ENCODE measurements around the gene FIBCD1.

The FIBCD1 gene

DNA sequence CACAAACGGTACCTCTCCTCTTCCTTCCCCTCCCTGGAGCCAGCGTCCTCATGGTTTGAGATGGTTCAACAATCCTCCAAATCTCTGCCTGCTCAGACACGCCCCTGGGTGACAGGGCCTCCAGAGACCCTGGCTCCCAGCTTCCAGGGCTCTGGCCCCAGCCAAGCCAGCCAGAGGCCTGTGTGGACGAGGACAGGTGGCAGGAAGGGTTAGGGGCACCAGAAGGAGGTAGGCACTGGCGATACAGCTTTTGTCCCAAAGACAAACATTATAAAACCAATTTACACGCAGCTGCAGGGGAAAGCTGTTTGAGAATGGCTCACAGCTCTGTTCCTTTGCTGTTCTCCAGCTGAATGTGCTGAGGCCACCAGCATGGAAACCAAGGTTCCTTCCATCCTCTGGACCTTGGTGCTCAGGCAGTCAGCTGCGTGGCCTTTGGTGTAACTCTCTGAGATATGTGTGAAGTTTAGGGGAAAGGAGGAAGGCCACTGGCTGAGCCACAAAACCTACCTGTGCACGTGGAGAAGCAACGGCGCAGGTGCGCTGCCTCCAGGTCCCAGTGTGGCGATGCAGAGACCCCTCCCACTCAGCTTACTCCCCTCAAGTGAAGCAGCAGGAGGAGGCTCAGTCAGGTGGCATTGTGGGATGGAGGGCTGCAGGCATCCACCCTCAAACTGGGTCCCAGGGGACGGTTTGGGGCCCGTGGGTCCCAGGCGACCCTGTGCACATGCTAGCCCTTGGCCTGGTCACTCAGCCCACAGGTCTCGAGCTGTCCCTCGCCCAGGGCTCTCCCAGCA is 38.1 kb downstream of the FIBCD1 start:
- H2BK15ac ChIP-seq (ENCODE audit: low read length): peak overlapping the region; percentile 67
- H4K8ac ChIP-seq (ENCODE audit: low read depth, low read length): peak overlapping the region; percentile 9
- H2BK5ac ChIP-seq (ENCODE audit: low read length): no peak overlapping the region
- peak overlapping the region; percentile 67 for H3K4ac ChIP-seq (ENCODE audit: low read length)
- DNase-seq (ENCODE audit: low spot score): no peak
- H3K9ac ChIP-seq (ENCODE audit: low read depth, low read length, poor library complexity): no peak overlapping the region
- H3K79me1 ChIP-seq (ENCODE audit: low read depth, low read length): no peaks in the 10 kb centered on the region
- peaks cover 0 to 49% (median 0%) of the 10 kb centered on the region in 3 experiments for H3K27me3 ChIP-seq (ENCODE audit: control insufficient read depth in 3 of 3, insufficient read depth in 3 of 3, low read depth in 1 of 3, low read length in 3 of 3)
- peaks cover under 1 to 1% of the 10 kb centered on the region in 2 donors for H3K4me1 ChIP-seq (ENCODE audit: control insufficient read depth in 2 of 2, insufficient read depth in 1 of 2, low read depth in 1 of 2, low read length in 2 of 2)
- no peak overlapping the region for H3K18ac ChIP-seq (ENCODE audit: low read length)
- no peak overlapping the region for H2BK120ac ChIP-seq (ENCODE audit: low read depth, low read length)
- no peak overlapping the region for H2BK12ac ChIP-seq (ENCODE audit: low read length)
- WGBS, 2 donors (ENCODE audit: extremely low coverage in 2 of 2, insufficient read length in 2 of 2, insufficient replicate concordance in 1 of 2): no CpG with 5 or more reads among the region's 17 CpGs
- H3K4me2 ChIP-seq (ENCODE audit: insufficient read depth, low read length, poor library complexity, severe bottlenecking): no peak overlapping the region
- no peaks in the 10 kb centered on the region for H3K36me3 ChIP-seq (replicated peaks in 1 of 2; ENCODE audit: control insufficient read depth in 2 of 2, insufficient read depth in 2 of 2, low read length in 2 of 2)
- H3K27ac ChIP-seq (replicated peaks; ENCODE audit: low read length): no peak overlapping the region
- no peak overlapping the region for H4K91ac ChIP-seq (ENCODE audit: low read depth, low read length, poor library complexity)
- peak overlapping the region; percentile 5 for H3K14ac ChIP-seq (ENCODE audit: low read length)
- H2AK5ac ChIP-seq (ENCODE audit: low read depth, low read length): peak overlapping the region; percentile 66
- H3K9me3 ChIP-seq (replicated peaks in 1 of 2; ENCODE audit: control insufficient read depth in 2 of 2, insufficient read depth in 1 of 2, low read depth in 1 of 2, low read length in 2 of 2): no peaks in the 10 kb centered on the region
- peak overlapping the region; percentile 89 for H3K23ac ChIP-seq (ENCODE audit: low read depth, low read length, poor library complexity)
- no peak overlapping the region for H3K4me3 ChIP-seq (ENCODE audit: low read length in 2 of 2)
- H2AFZ ChIP-seq (ENCODE audit: low read length): no peak overlapping the region

DNA sequence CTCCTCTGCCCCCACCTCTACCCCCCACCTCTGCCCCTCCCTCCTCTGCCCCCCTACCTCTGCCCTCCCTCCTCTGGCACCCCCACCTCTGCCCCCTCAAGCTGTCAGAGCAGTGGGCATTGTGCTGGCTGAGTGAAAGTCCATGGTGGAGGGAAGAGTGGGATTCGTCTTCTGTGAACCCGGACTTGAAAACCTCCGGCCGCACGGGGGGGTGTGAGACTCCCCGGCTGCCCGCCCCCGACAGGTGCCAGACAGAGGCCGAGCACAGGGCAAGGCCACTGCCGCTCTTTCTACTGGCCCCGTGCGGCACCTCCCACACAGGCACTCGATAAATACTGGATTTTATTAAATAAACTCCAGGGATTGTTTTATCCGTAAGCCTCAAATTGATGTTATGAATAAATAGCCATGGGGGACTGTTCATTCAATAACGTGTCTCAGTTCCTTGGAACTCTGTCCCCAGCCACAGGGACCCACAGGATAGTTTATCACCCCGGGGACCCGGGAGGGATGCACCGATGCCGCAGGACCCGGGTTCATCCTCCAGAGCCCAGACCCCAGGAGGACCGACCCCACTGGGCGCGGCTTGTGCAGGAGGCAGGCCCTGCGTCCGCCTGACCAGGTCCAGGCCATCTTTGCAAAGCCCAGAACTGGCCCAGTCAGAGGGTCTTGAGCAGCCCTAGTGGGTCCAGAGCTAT is 39.8 kb downstream of the FIBCD1 start:
- H3K27ac ChIP-seq (replicated peaks; ENCODE audit: low read length): no peak overlapping the region
- H3K4me1 ChIP-seq (ENCODE audit: control insufficient read depth in 2 of 2, insufficient read depth in 1 of 2, low read depth in 1 of 2, low read length in 2 of 2): peaks cover 7 to 8% of the 10 kb centered on the region in 2 donors
- DNase-seq (ENCODE audit: low spot score): no peak
- no peak overlapping the region for H3K4me3 ChIP-seq (ENCODE audit: low read length in 2 of 2)
- H2AFZ ChIP-seq (ENCODE audit: low read length): no peak overlapping the region
- H4K8ac ChIP-seq (ENCODE audit: low read depth, low read length): no peak overlapping the region
- H3K9me3 ChIP-seq (replicated peaks in 1 of 2; ENCODE audit: control insufficient read depth in 2 of 2, insufficient read depth in 1 of 2, low read depth in 1 of 2, low read length in 2 of 2): no peaks in the 10 kb centered on the region
- no peak overlapping the region for H3K18ac ChIP-seq (ENCODE audit: low read length)
- H4K91ac ChIP-seq (ENCODE audit: low read depth, low read length, poor library complexity): no peak overlapping the region
- WGBS, 2 donors (ENCODE audit: extremely low coverage in 2 of 2, insufficient read length in 2 of 2, insufficient replicate concordance in 1 of 2): no CpG with 5 or more reads among the region's 25 CpGs
- no peak overlapping the region for H3K4ac ChIP-seq (ENCODE audit: low read length)
- H3K27me3 ChIP-seq (ENCODE audit: control insufficient read depth in 3 of 3, insufficient read depth in 3 of 3, low read depth in 1 of 3, low read length in 3 of 3): peaks cover 0 to 39% (median 0%) of the 10 kb centered on the region in 3 experiments
- H2BK12ac ChIP-seq (ENCODE audit: low read length): no peak overlapping the region
- no peak overlapping the region for H3K4me2 ChIP-seq (ENCODE audit: insufficient read depth, low read length, poor library complexity, severe bottlenecking)
- no peak overlapping the region for H3K14ac ChIP-seq (ENCODE audit: low read length)
- no peaks in the 10 kb centered on the region for H3K79me1 ChIP-seq (ENCODE audit: low read depth, low read length)
- H2BK120ac ChIP-seq (ENCODE audit: low read depth, low read length): no peak overlapping the region
- H2AK5ac ChIP-seq (ENCODE audit: low read depth, low read length): no peak overlapping the region
- no peak overlapping the region for H2BK15ac ChIP-seq (ENCODE audit: low read length)
- no peak overlapping the region for H3K9ac ChIP-seq (ENCODE audit: low read depth, low read length, poor library complexity)
- peaks cover 2 to 3% of the 10 kb centered on the region in 2 donors for H3K36me3 ChIP-seq (replicated peaks in 1 of 2; ENCODE audit: control insufficient read depth in 2 of 2, insufficient read depth in 2 of 2, low read length in 2 of 2)
- H3K23ac ChIP-seq (ENCODE audit: low read depth, low read length, poor library complexity): peak overlapping the region; percentile 83
- no peak overlapping the region for H2BK5ac ChIP-seq (ENCODE audit: low read length)

DNA sequence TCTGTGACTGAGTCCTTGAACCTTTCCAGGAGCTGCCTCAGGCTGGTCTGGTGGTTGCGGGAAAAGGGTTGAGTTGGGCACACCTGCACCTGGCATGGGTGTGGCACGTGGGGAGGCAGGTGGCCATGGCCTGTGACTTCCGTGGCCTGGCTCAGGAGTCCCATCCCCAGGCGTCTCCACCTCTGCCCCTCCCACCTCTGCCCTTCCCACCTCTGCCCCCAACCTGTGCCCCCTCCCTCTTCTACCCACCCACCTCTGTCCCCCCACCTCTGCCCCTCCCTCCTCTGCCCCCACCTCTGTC is 40.5 kb downstream of the FIBCD1 start:
- Histone ChIP-seq H2BK5ac (ENCODE audit: low read length) (no peak overlapping the region), H4K91ac (ENCODE audit: low read depth, low read length, poor library complexity) (no peak overlapping the region), H3K4me1 (ENCODE audit: control insufficient read depth in 2 of 2, insufficient read depth in 1 of 2, low read depth in 1 of 2, low read length in 2 of 2) (peaks cover 7 to 8% of the 10 kb centered on the region in 2 donors), H3K9ac (ENCODE audit: low read depth, low read length, poor library complexity) (no peak overlapping the region), H2AK5ac (ENCODE audit: low read depth, low read length) (peak overlapping the region; percentile 63), H2AFZ (ENCODE audit: low read length) (no peak overlapping the region), H3K9me3 (replicated peaks in 1 of 2; ENCODE audit: control insufficient read depth in 2 of 2, insufficient read depth in 1 of 2, low read depth in 1 of 2, low read length in 2 of 2) (no peaks in the 10 kb centered on the region), H3K4me2 (ENCODE audit: insufficient read depth, low read length, poor library complexity, severe bottlenecking) (no peak overlapping the region), H3K79me1 (ENCODE audit: low read depth, low read length) (peaks cover under 1% of the 10 kb centered on the region), H3K27me3 (ENCODE audit: control insufficient read depth in 3 of 3, insufficient read depth in 3 of 3, low read depth in 1 of 3, low read length in 3 of 3) (peaks cover 0 to 34% (median 0%) of the 10 kb centered on the region in 3 experiments), H3K4ac (ENCODE audit: low read length) (no peak overlapping the region), H3K14ac (ENCODE audit: low read length) (no peak overlapping the region), H2BK15ac (ENCODE audit: low read length) (no peak overlapping the region), H2BK12ac (ENCODE audit: low read length) (peak overlapping the region; percentile 16), H3K36me3 (replicated peaks in 1 of 2; ENCODE audit: control insufficient read depth in 2 of 2, insufficient read depth in 2 of 2, low read length in 2 of 2) (peaks cover 3 to 9% of the 10 kb centered on the region in 2 donors), H3K18ac (ENCODE audit: low read length) (peak overlapping the region; percentile 5), H3K23ac (ENCODE audit: low read depth, low read length, poor library complexity) (peak overlapping the region; percentile 97), H2BK120ac (ENCODE audit: low read depth, low read length) (no peak overlapping the region), H3K27ac (replicated peaks; ENCODE audit: low read length) (no peak overlapping the region), H4K8ac (ENCODE audit: low read depth, low read length) (no peak overlapping the region), H3K4me3 (ENCODE audit: low read length in 2 of 2) (no peak overlapping the region)
- no CpG with 5 or more reads among the region's 4 CpGs for WGBS, 2 donors (ENCODE audit: extremely low coverage in 2 of 2, insufficient read length in 2 of 2, insufficient replicate concordance in 1 of 2)
- DNase-seq (ENCODE audit: low spot score): no peak

DNA sequence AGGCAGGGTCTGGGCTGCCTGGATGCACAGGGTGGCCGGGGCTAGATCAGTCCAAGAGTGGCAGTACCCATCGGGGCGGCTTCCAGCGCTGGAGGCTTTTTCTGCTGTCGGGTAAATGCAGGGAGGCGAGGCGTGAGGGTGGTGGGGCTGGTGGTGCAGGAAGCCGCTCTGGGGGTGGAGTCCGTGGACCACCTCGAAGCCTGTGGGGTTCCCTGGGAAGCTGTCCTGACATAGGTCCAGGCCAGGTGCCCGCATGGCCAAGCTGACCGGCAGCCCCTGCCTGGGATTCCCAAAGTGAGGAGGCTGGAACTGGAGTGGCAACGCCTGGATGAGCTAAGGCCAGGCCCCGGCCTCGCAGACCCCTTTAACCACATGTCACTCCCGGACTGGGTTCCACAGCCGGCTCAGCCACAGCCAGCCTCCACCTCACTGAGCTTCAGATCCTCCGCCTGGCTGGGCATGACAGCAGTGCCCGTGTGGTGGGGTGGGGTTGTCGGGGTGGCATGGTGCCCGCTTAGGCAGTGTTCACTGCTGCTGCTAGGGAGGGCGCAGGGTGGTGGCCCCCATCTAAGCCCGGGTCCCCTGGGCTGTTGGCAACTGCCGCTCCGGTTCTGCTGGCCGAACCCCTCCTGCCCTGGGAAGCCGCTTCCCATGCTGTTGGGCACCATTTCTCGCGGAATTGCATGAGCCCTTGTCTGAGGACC is 41.0 kb downstream of the FIBCD1 start:
- H3K9me3 ChIP-seq (replicated peaks in 1 of 2; ENCODE audit: control insufficient read depth in 2 of 2, insufficient read depth in 1 of 2, low read depth in 1 of 2, low read length in 2 of 2): no peaks in the 10 kb centered on the region
- H3K9ac ChIP-seq (ENCODE audit: low read depth, low read length, poor library complexity): no peak overlapping the region
- H3K36me3 ChIP-seq (replicated peaks in 1 of 2; ENCODE audit: control insufficient read depth in 2 of 2, insufficient read depth in 2 of 2, low read length in 2 of 2): peaks cover 5 to 14% of the 10 kb centered on the region in 2 donors
- H2BK120ac ChIP-seq (ENCODE audit: low read depth, low read length): no peak overlapping the region
- no peak overlapping the region for H2AFZ ChIP-seq (ENCODE audit: low read length)
- no CpG with 5 or more reads among the region's 29 CpGs for WGBS, 2 donors (ENCODE audit: extremely low coverage in 2 of 2, insufficient read length in 2 of 2, insufficient replicate concordance in 1 of 2)
- no peak overlapping the region for H3K4me3 ChIP-seq (ENCODE audit: low read length in 2 of 2)
- no peak overlapping the region for H3K27ac ChIP-seq (replicated peaks; ENCODE audit: low read length)
- H3K4me1 ChIP-seq (ENCODE audit: control insufficient read depth in 2 of 2, insufficient read depth in 1 of 2, low read depth in 1 of 2, low read length in 2 of 2): peaks cover 7 to 8% of the 10 kb centered on the region in 2 donors
- DNase-seq (ENCODE audit: low spot score): no peak
- peaks cover 2% of the 10 kb centered on the region for H3K79me1 ChIP-seq (ENCODE audit: low read depth, low read length)
- H3K14ac ChIP-seq (ENCODE audit: low read length): peak overlapping the region; percentile 94
- H3K4ac ChIP-seq (ENCODE audit: low read length): no peak overlapping the region
- peaks cover 0 to 33% (median 0%) of the 10 kb centered on the region in 3 experiments for H3K27me3 ChIP-seq (ENCODE audit: control insufficient read depth in 3 of 3, insufficient read depth in 3 of 3, low read depth in 1 of 3, low read length in 3 of 3)
- peak overlapping the region; percentile 16 for H2BK12ac ChIP-seq (ENCODE audit: low read length)
- no peak overlapping the region for H2BK5ac ChIP-seq (ENCODE audit: low read length)
- peak overlapping the region; percentile 43 for H4K8ac ChIP-seq (ENCODE audit: low read depth, low read length)
- H3K23ac ChIP-seq (ENCODE audit: low read depth, low read length, poor library complexity): peak overlapping the region; percentile 97
- no peak overlapping the region for H3K4me2 ChIP-seq (ENCODE audit: insufficient read depth, low read length, poor library complexity, severe bottlenecking)
- peak overlapping the region; percentile 63 for H2AK5ac ChIP-seq (ENCODE audit: low read depth, low read length)
- peak overlapping the region; percentile 64 for H3K18ac ChIP-seq (ENCODE audit: low read length)
- no peak overlapping the region for H2BK15ac ChIP-seq (ENCODE audit: low read length)
- H4K91ac ChIP-seq (ENCODE audit: low read depth, low read length, poor library complexity): no peak overlapping the region
